Fibroblast of lung (primary cell): ENCODE data around the gene MACROD2.

Experiments
- CTCF ChIP-seq, 2 donors: IDR thresholded peaks in 1 of 2; conservative IDR thresholded peaks in 1 of 2; 1 replicate in 1 of 2; 2 replicates in 1 of 2; pipeline ENCODE4 v1.5.1; 2011 to 2012; ENCODE audit warnings: low read length in 2 of 2, control low read depth in 1 of 2, inconsistent platforms in 1 of 2, low read depth in 1 of 2, mild to moderate bottlenecking in 1 of 2
- EZH2 ChIP-seq: IDR thresholded peaks from 2 replicates; pipeline ENCODE4 v1.5.1; 2012; ENCODE audit warnings: low read length, control low read depth, mild to moderate bottlenecking; ENCODE audit errors: missing control alignments

DNA sequence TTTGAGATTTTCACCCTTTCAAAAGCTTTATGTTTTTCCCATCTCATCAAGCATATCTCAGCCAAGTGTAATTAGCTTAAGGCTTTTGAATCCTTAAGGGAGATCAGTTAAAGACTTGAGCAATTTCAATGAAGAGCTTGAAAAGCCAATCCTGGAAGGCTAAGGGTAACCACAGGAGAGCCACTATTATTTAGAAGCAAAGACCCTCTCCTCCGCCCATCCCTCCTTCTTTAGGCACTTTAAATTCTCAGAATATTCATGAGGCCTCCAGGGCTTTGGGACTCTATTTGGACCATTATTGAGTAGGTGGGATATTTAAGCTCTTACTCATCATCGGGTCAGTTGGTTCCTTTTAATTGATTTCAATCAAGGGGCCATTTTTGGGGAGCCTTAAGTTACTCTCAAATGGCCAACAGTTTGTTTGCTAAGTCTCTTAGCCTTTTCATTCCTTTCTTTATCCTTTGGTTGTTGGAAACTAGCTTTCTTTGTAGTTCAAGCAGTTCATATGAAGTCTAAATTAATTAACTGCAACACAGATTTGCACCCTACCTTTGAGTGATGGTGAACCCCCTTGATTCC is 2010.7 kb downstream of the MACROD2 start:
- TF ChIP-seq CTCF (conservative IDR thresholded peaks at IDR 0.05 in 1 of 2, IDR thresholded peaks at IDR 0.05 in 1 of 2; ENCODE audit: low read depth in 1 of 2, low read length in 2 of 2) (no peak), EZH2 (no peak)
